ENCODE data around the gene TMEM168. TPM values are rescaled to one million over a fixed set of nuclear protein-coding genes. Genes with fewer than 3 reads are reported as not detected.

TMEM168 gene
- total RNA-seq, 5 donors from 2014 or later (not counting 1 experiment from before 2014, with no cell fraction given), result 16.0 to 24.1 (median 20.3) TPM

GRCh38 chr7:112770051-112770450 is 20.1 kb downstream of the TMEM168 start:
- H3K36me3 ChIP-seq (ENCODE audit: control insufficient read depth in 2 of 2, extremely low read depth in 1 of 2, insufficient read depth in 1 of 2, low read length in 1 of 2), result peaks cover 5 to 7% of the 10 kb centered on the region in 2 donors
- H3K27ac ChIP-seq (ENCODE audit: low read length), result no peak overlapping the region
- no peaks in the 10 kb centered on the region for H3K9me3 ChIP-seq
- ChIA-PET POLR2A (no interaction called here), CTCF (interaction anchor here (0.6 kb wide), 2 partner anchors 97 to 645 kb away, joined by 3 read pairs; no protein-coding TSS in a partner anchor)
- no peak overlapping the region for H3K27ac Mint-ChIP-seq
- peaks cover 12% of the 10 kb centered on the region for H3K36me3 Mint-ChIP-seq
- peaks cover 0 to 3% of the 10 kb centered on the region in 2 experiments for H3K4me1 ChIP-seq (ENCODE audit: control insufficient read depth in 1 of 2, extremely low read depth in 1 of 2, insufficient read depth in 2 of 2, low read length in 2 of 2)
- DNase-seq, result no peak
- no peak for ATAC-seq (replicated peaks in 1 of 4)
- H3K4me3 Mint-ChIP-seq, result no peak overlapping the region
- H3K9me3 Mint-ChIP-seq, result no peaks in the 10 kb centered on the region
- peaks cover 6 to 19% (median 17%) of the 10 kb centered on the region in 3 donors for H3K4me1 Mint-ChIP-seq
- no CpG with 5 or more reads among the region's 4 CpGs for WGBS (ENCODE audit: insufficient coverage)
- no peaks in the 10 kb centered on the region for H3K27me3 Mint-ChIP-seq
- no peak overlapping the region for H3K4me3 ChIP-seq (ENCODE audit: control insufficient read depth in 1 of 2, extremely low read depth in 1 of 2, low read length in 1 of 2)
- H3K27me3 ChIP-seq (replicated peaks in 1 of 2; ENCODE audit: control insufficient read depth in 2 of 2, extremely low read depth in 1 of 2, insufficient read depth in 2 of 2, low read length in 1 of 2), result no peaks in the 10 kb centered on the region

GRCh38 chr7:112765105-112765504 is 25.1 kb downstream of the TMEM168 start:
- no CpG with 5 or more reads among the region's 1 CpG for WGBS (ENCODE audit: insufficient coverage)
- Mint-ChIP-seq H3K27ac (no peak overlapping the region), H3K4me3 (no peak overlapping the region), H3K27me3 (no peaks in the 10 kb centered on the region), H3K4me1 (peaks cover 6 to 28% (median 27%) of the 10 kb centered on the region in 3 donors), H3K9me3 (no peaks in the 10 kb centered on the region), H3K36me3 (peaks cover 15% of the 10 kb centered on the region)
- Histone ChIP-seq H3K36me3 (ENCODE audit: control insufficient read depth in 2 of 2, extremely low read depth in 1 of 2, insufficient read depth in 1 of 2, low read length in 1 of 2) (peaks cover 2 to 5% of the 10 kb centered on the region in 2 donors), H3K4me1 (ENCODE audit: control insufficient read depth in 1 of 2, extremely low read depth in 1 of 2, insufficient read depth in 2 of 2, low read length in 2 of 2) (peaks cover 3 to 8% of the 10 kb centered on the region in 2 experiments), H3K27ac (ENCODE audit: low read length) (no peak overlapping the region), H3K9me3 (no peaks in the 10 kb centered on the region), H3K4me3 (ENCODE audit: control insufficient read depth in 1 of 2, extremely low read depth in 1 of 2, low read length in 1 of 2) (no peak overlapping the region), H3K27me3 (replicated peaks in 1 of 2; ENCODE audit: control insufficient read depth in 2 of 2, extremely low read depth in 1 of 2, insufficient read depth in 2 of 2, low read length in 1 of 2) (no peaks in the 10 kb centered on the region)
- DNase-seq, result peak in 1 of 35 experiments; percentile 4
- CTCF ChIA-PET, result interaction anchor here in 1 of 2 donors (0.6 kb wide), 1 partner anchor 52 kb away, joined by 6 read pairs; no protein-coding TSS in a partner anchor
- no peak for ATAC-seq (replicated peaks in 1 of 4)
- POLR2A ChIA-PET, result interaction anchor here in 1 of 2 donors (0.6 kb wide), 2 partner anchors 10 to 24 kb away, joined by 4 to 6 read pairs; no protein-coding TSS in a partner anchor

GRCh38 chr7:112763996-112764395 is 26.2 kb downstream of the TMEM168 start:
- H3K4me3 Mint-ChIP-seq, result no peak overlapping the region

GRCh38 chr7:112763298-112763697 is 26.9 kb downstream of the TMEM168 start:
- DNase-seq (no peak), ATAC-seq (replicated peaks in 1 of 4) (no peak)
- CTCF ChIA-PET, result interaction anchor here in 1 of 2 donors (0.5 kb wide), 1 partner anchor 8 kb away, joined by 5 read pairs; no protein-coding TSS in a partner anchor
- no peak overlapping the region for H3K27ac ChIP-seq (ENCODE audit: low read length)
- H3K9me3 Mint-ChIP-seq, result no peaks in the 10 kb centered on the region
- H3K27ac Mint-ChIP-seq, result no peak overlapping the region
- POLR2A ChIA-PET, result interaction anchor here in 1 of 2 donors (0.6 kb wide), 1 partner anchor 301 kb away, joined by 3 read pairs; no protein-coding TSS in a partner anchor
- no peak overlapping the region for H3K4me3 ChIP-seq (ENCODE audit: control insufficient read depth in 1 of 2, extremely low read depth in 1 of 2, low read length in 1 of 2)
- peaks cover 0 to 28% (median 27%) of the 10 kb centered on the region in 3 donors for H3K4me1 Mint-ChIP-seq
- no peaks in the 10 kb centered on the region for H3K27me3 ChIP-seq (replicated peaks in 1 of 2; ENCODE audit: control insufficient read depth in 2 of 2, extremely low read depth in 1 of 2, insufficient read depth in 2 of 2, low read length in 1 of 2)
- peaks cover 2 to 5% of the 10 kb centered on the region in 2 donors for H3K36me3 ChIP-seq (ENCODE audit: control insufficient read depth in 2 of 2, extremely low read depth in 1 of 2, insufficient read depth in 1 of 2, low read length in 1 of 2)
- 80% methylated on average over 1 of the region's 3 CpGs for WGBS (ENCODE audit: insufficient coverage)
- no peaks in the 10 kb centered on the region for H3K9me3 ChIP-seq
- peaks cover 15% of the 10 kb centered on the region for H3K36me3 Mint-ChIP-seq
- no peaks in the 10 kb centered on the region for H3K27me3 Mint-ChIP-seq
- peaks cover 3 to 8% of the 10 kb centered on the region in 2 experiments for H3K4me1 ChIP-seq (ENCODE audit: control insufficient read depth in 1 of 2, extremely low read depth in 1 of 2, insufficient read depth in 2 of 2, low read length in 2 of 2)
- H3K4me3 Mint-ChIP-seq, result no peak overlapping the region

More at GRCh38 chr7:112763996-112764395, 26.2 kb downstream of the TMEM168 start:
- peaks cover 0 to 28% (median 27%) of the 10 kb centered on the region in 3 donors for H3K4me1 Mint-ChIP-seq
- no peak overlapping the region for H3K27ac ChIP-seq (ENCODE audit: low read length)
- peaks cover 15% of the 10 kb centered on the region for H3K36me3 Mint-ChIP-seq
- peak overlapping the region in 1 of 2 donors; percentile 71 for H3K27ac Mint-ChIP-seq
- no peaks in the 10 kb centered on the region for H3K27me3 Mint-ChIP-seq
- no peaks in the 10 kb centered on the region for H3K9me3 Mint-ChIP-seq
- peaks cover 2 to 5% of the 10 kb centered on the region in 2 donors for H3K36me3 ChIP-seq (ENCODE audit: control insufficient read depth in 2 of 2, extremely low read depth in 1 of 2, insufficient read depth in 1 of 2, low read length in 1 of 2)
- DNase-seq (peak in 1 of 35 experiments; percentile 13), ATAC-seq (replicated peaks in 1 of 4) (no peak)
- H3K4me3 ChIP-seq (ENCODE audit: control insufficient read depth in 1 of 2, extremely low read depth in 1 of 2, low read length in 1 of 2), result no peak overlapping the region
- peaks cover 3 to 8% of the 10 kb centered on the region in 2 experiments for H3K4me1 ChIP-seq (ENCODE audit: control insufficient read depth in 1 of 2, extremely low read depth in 1 of 2, insufficient read depth in 2 of 2, low read length in 2 of 2)
- H3K9me3 ChIP-seq, result no peaks in the 10 kb centered on the region
- POLR2A ChIA-PET, result interaction anchor here (0.5 to 0.7 kb wide), 2 partner anchors 172 to 1896 kb away, joined by 3 read pairs; no protein-coding TSS in a partner anchor
- CTCF ChIA-PET, result interaction anchor here in 1 of 2 donors (0.6 to 0.7 kb wide), 2 partner anchors 110 to 972 kb away, joined by 3 read pairs; no protein-coding TSS in a partner anchor
- no peaks in the 10 kb centered on the region for H3K27me3 ChIP-seq (replicated peaks in 1 of 2; ENCODE audit: control insufficient read depth in 2 of 2, extremely low read depth in 1 of 2, insufficient read depth in 2 of 2, low read length in 1 of 2)

- Histone ChIP-seq H3K36me3 (ENCODE audit: control insufficient read depth in 2 of 2, extremely low read depth in 1 of 2, insufficient read depth in 1 of 2, low read length in 1 of 2) (no peaks in the 10 kb centered on the region), H3K4me3 (ENCODE audit: control insufficient read depth in 1 of 2, extremely low read depth in 1 of 2, low read length in 1 of 2) (no peak overlapping the region), H3K27me3 (replicated peaks in 1 of 2; ENCODE audit: control insufficient read depth in 2 of 2, extremely low read depth in 1 of 2, insufficient read depth in 2 of 2, low read length in 1 of 2) (no peaks in the 10 kb centered on the region), H3K27ac (ENCODE audit: low read length) (no peak overlapping the region), H3K9me3 (no peaks in the 10 kb centered on the region), H3K4me1 (ENCODE audit: control insufficient read depth in 1 of 2, extremely low read depth in 1 of 2, insufficient read depth in 2 of 2, low read length in 2 of 2) (peaks cover 0 to 7% of the 10 kb centered on the region in 2 experiments)
- no peaks in the 10 kb centered on the region for H3K27me3 Mint-ChIP-seq
- DNase-seq (no peak), ATAC-seq (replicated peaks in 1 of 4) (no peak)
- H3K36me3 Mint-ChIP-seq, result peaks cover 6% of the 10 kb centered on the region
- H3K4me1 Mint-ChIP-seq, result peaks cover 0 to 10% (median 9%) of the 10 kb centered on the region in 3 donors
- H3K4me3 Mint-ChIP-seq, result no peak overlapping the region
- no peaks in the 10 kb centered on the region for H3K9me3 Mint-ChIP-seq
- ChIA-PET POLR2A (no interaction called here), CTCF (no interaction called here)
- H3K27ac Mint-ChIP-seq, result no peak overlapping the region
- 80% methylated on average over 1 of the region's 3 CpGs for WGBS (ENCODE audit: insufficient coverage)
Measured at GRCh38 chr7:112759905-112760304, 30.3 kb downstream of the TMEM168 start.

- H3K27me3 Mint-ChIP-seq, result no peaks in the 10 kb centered on the region
- no peak overlapping the region for H3K4me3 ChIP-seq (ENCODE audit: control insufficient read depth in 1 of 2, extremely low read depth in 1 of 2, low read length in 1 of 2)
- DNase-seq (no peak), ATAC-seq (replicated peaks in 1 of 4) (no peak)
- H3K36me3 ChIP-seq (ENCODE audit: control insufficient read depth in 2 of 2, extremely low read depth in 1 of 2, insufficient read depth in 1 of 2, low read length in 1 of 2), result no peaks in the 10 kb centered on the region
- ChIA-PET CTCF (interaction anchor here in 1 of 2 donors (0.7 kb wide), 1 partner anchor 9 kb away, joined by 8 read pairs; no protein-coding TSS in a partner anchor), POLR2A (no interaction called here)
- peaks cover 6% of the 10 kb centered on the region for H3K36me3 Mint-ChIP-seq
- no peaks in the 10 kb centered on the region for H3K9me3 ChIP-seq
- H3K4me3 Mint-ChIP-seq, result no peak overlapping the region
- H3K27ac ChIP-seq (ENCODE audit: low read length), result no peak overlapping the region
- H3K4me1 ChIP-seq (ENCODE audit: control insufficient read depth in 1 of 2, extremely low read depth in 1 of 2, insufficient read depth in 2 of 2, low read length in 2 of 2), result no peaks in the 10 kb centered on the region
- H3K27me3 ChIP-seq (replicated peaks in 1 of 2; ENCODE audit: control insufficient read depth in 2 of 2, extremely low read depth in 1 of 2, insufficient read depth in 2 of 2, low read length in 1 of 2), result no peaks in the 10 kb centered on the region
- WGBS (ENCODE audit: insufficient coverage), result 84% methylated on average over 2 of the region's 2 CpGs
- no peaks in the 10 kb centered on the region for H3K9me3 Mint-ChIP-seq
- H3K27ac Mint-ChIP-seq, result no peak overlapping the region
- no peaks in the 10 kb centered on the region for H3K4me1 Mint-ChIP-seq
Measured at GRCh38 chr7:112757337-112757736, 32.9 kb downstream of the TMEM168 start.

All from T-cell (primary cell).